Activated B cell treated with CpG ODN at 0.5 μM for 24 hours (primary cell): ENCODE results near the gene FMNL2. TPM values are rescaled to one million over a fixed set of nuclear protein-coding genes. Genes with fewer than 3 reads are reported as not detected.

Experiments used
- ATAC-seq: fragments of 200-7000 bp; cut with Tn5 transposase; one replicate; pipeline ENCODE4 v1.10.0; 2021; ENCODE audit warnings: low read depth, mild to moderate bottlenecking, moderate library complexity
- CTCF ChIA-PET: fragments of 350-600 bp; sonication (Branson Sonifier 250); formaldehyde crosslinking; loops from one replicate; lab custom pipeline; 2021; ENCODE audit warnings: antibody characterized with exemption; lab: Charles Lee
- POLR2A ChIA-PET: fragments of 350-600 bp; sonication (Branson Sonifier 250); formaldehyde crosslinking; loops from one replicate; lab custom pipeline; 2021; ENCODE audit warnings: antibody characterized with exemption; lab: Charles Lee
- DNase-seq: peaks from one replicate; pipeline ENCODE4 v3.0.0; 2022
- H3K27ac Mint-ChIP-seq: one replicate; pipeline ENCODE4 v1.8.0; 2020; ENCODE audit warnings: mixed read lengths
- H3K27me3 Mint-ChIP-seq: one replicate; pipeline ENCODE4 v1.8.0; 2021; ENCODE audit warnings: mixed read lengths
- H3K36me3 Mint-ChIP-seq: one replicate; pipeline ENCODE4 v1.8.0; 2021; ENCODE audit warnings: low read depth, mixed read lengths
- H3K4me1 Mint-ChIP-seq: one replicate; pipeline ENCODE4 v1.8.0; 2021; ENCODE audit warnings: mixed read lengths
- H3K4me3 Mint-ChIP-seq: one replicate; pipeline ENCODE4 v1.8.0; 2020; ENCODE audit warnings: mild to moderate bottlenecking, mixed read lengths
- H3K9me3 Mint-ChIP-seq: one replicate; pipeline ENCODE4 v1.8.0; 2020; ENCODE audit warnings: mixed read lengths
- CTCF ChIP-seq: fragments of 200-600 bp; IDR thresholded peaks from one replicate; pipeline ENCODE4 v1.8.0; 2022; ENCODE audit warnings: antibody characterized with exemption, mild to moderate bottlenecking
- intact Hi-C: fragments of 100-400 bp; cut with micrococcal nuclease; formaldehyde crosslinking; loops from one replicate; pipeline ENCODE4 v1.15.1; 2024
- total RNA-seq: library from RNA; stranded (reverse); gene quantifications from 2 replicates; pipeline ENCODE4 v1.2.3, GENCODE V29; 2022

FMNL2 gene
- total RNA-seq, 1 donor from 2014 or later = 4.0 TPM

GRCh38 chr2:152432206-152432653 is 97.3 kb downstream of the FMNL2 start:
- POLR2A ChIA-PET = no interaction called here
- H3K9me3 Mint-ChIP-seq = no peaks in the 10 kb centered on the region
- peaks cover 14% of the 10 kb centered on the region for H3K4me1 Mint-ChIP-seq
- H3K4me3 Mint-ChIP-seq = no peak overlapping the region
- H3K36me3 Mint-ChIP-seq = no peaks in the 10 kb centered on the region
- intact Hi-C loops = no loop called here
- TF ChIP-seq CTCF = no peak
- no peak overlapping the region for H3K27ac Mint-ChIP-seq
- ATAC-seq (no peak), DNase-seq (no peak)
- no peaks in the 10 kb centered on the region for H3K27me3 Mint-ChIP-seq
- CTCF ChIA-PET = no interaction called here

GRCh38 chr2:152432765-152433164 is 97.8 kb downstream of the FMNL2 start:
- no peak overlapping the region for H3K27ac Mint-ChIP-seq
- H3K4me3 Mint-ChIP-seq = no peak overlapping the region
- no peak for DNase-seq
- intact Hi-C loops = no loop called here
- TF ChIP-seq CTCF = no peak
- ATAC-seq = no peak
- peaks cover 14% of the 10 kb centered on the region for H3K4me1 Mint-ChIP-seq
- H3K36me3 Mint-ChIP-seq = no peaks in the 10 kb centered on the region
- H3K27me3 Mint-ChIP-seq = no peaks in the 10 kb centered on the region
- no peaks in the 10 kb centered on the region for H3K9me3 Mint-ChIP-seq
- POLR2A ChIA-PET = no interaction called here
- CTCF ChIA-PET = no interaction called here

GRCh38 chr2:152433289-152433688 is 98.3 kb downstream of the FMNL2 start:
- Mint-ChIP-seq H3K27me3 (no peaks in the 10 kb centered on the region), H3K27ac (no peak overlapping the region), H3K4me1 (peaks cover 14% of the 10 kb centered on the region), H3K9me3 (no peaks in the 10 kb centered on the region), H3K4me3 (no peak overlapping the region), H3K36me3 (no peaks in the 10 kb centered on the region)
- DNase-seq = no peak
- CTCF ChIA-PET = no interaction called here
- TF ChIP-seq CTCF = no peak
- intact Hi-C loops = no loop called here
- ATAC-seq = no peak
- POLR2A ChIA-PET = no interaction called here

GRCh38 chr2:152433791-152434190 is 98.8 kb downstream of the FMNL2 start:
- Mint-ChIP-seq H3K4me1 (peaks cover 11% of the 10 kb centered on the region), H3K36me3 (no peaks in the 10 kb centered on the region), H3K4me3 (no peak overlapping the region), H3K27ac (no peak overlapping the region), H3K27me3 (no peaks in the 10 kb centered on the region), H3K9me3 (no peaks in the 10 kb centered on the region)
- ATAC-seq = no peak
- intact Hi-C loops = no loop called here
- ChIA-PET POLR2A (no interaction called here), CTCF (no interaction called here)
- no peak for DNase-seq
- no peak for TF ChIP-seq CTCF

GRCh38 chr2:152434395-152435182 is 99.6 kb downstream of the FMNL2 start:
- H3K27me3 Mint-ChIP-seq = no peaks in the 10 kb centered on the region
- no peak overlapping the region for H3K27ac Mint-ChIP-seq
- intact Hi-C loops = no loop called here
- ChIA-PET CTCF (no interaction called here), POLR2A (no interaction called here)
- no peak for ATAC-seq
- no peaks in the 10 kb centered on the region for H3K36me3 Mint-ChIP-seq
- DNase-seq = no peak
- no peak for TF ChIP-seq CTCF
- H3K4me3 Mint-ChIP-seq = no peak overlapping the region
- H3K9me3 Mint-ChIP-seq = no peaks in the 10 kb centered on the region
- H3K4me1 Mint-ChIP-seq = peaks cover 6% of the 10 kb centered on the region
